Measurements from ENCODE around the gene RNPEP. TPM values are rescaled to one million over a fixed set of nuclear protein-coding genes. Genes with fewer than 3 reads are reported as not detected.

Gene RNPEP
- total RNA-seq, 1 donor from 2014 or later = 42.4 TPM

DNA sequence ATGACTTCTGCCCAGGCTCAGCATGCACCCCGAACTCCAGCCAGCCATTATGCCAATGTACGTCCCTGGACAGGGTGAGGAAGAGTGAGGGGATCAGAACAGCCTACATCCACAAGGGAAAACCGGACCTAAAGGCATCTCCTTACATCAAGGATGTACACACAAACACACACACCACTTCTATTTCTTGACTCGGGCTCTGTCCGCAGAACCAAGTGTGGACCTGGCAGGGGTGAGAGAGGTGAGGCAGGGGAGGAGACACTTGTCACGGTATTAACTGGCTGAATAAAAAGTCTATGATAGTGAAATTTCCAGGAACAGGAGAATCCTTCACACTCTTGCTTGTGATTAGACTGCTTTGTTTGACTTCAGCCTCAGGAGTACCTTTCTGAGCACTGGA, 38.4 kb upstream of the RNPEP start:
- H3K27me3 Mint-ChIP-seq (ENCODE audit: unreplicated experiment) = peaks cover 10% of the 10 kb centered on the region
- H3K27ac Mint-ChIP-seq (ENCODE audit: unreplicated experiment) = no peak overlapping the region
- no peak overlapping the region for H3K4me3 Mint-ChIP-seq (ENCODE audit: unreplicated experiment)

GRCh38 chr1:201944639-201945038, 37.8 kb upstream of the RNPEP start:
- Mint-ChIP-seq H3K4me3 (ENCODE audit: unreplicated experiment) (no peak overlapping the region), H3K4me1 (ENCODE audit: low read depth, unreplicated experiment) (peaks cover 44% of the 10 kb centered on the region), H3K27ac (ENCODE audit: unreplicated experiment) (no peak overlapping the region), H3K36me3 (ENCODE audit: unreplicated experiment) (no peaks in the 10 kb centered on the region), H3K9me3 (ENCODE audit: unreplicated experiment) (peaks cover 9% of the 10 kb centered on the region), H3K27me3 (ENCODE audit: unreplicated experiment) (peaks cover 10% of the 10 kb centered on the region)
- TF ChIP-seq, protein P1, sequence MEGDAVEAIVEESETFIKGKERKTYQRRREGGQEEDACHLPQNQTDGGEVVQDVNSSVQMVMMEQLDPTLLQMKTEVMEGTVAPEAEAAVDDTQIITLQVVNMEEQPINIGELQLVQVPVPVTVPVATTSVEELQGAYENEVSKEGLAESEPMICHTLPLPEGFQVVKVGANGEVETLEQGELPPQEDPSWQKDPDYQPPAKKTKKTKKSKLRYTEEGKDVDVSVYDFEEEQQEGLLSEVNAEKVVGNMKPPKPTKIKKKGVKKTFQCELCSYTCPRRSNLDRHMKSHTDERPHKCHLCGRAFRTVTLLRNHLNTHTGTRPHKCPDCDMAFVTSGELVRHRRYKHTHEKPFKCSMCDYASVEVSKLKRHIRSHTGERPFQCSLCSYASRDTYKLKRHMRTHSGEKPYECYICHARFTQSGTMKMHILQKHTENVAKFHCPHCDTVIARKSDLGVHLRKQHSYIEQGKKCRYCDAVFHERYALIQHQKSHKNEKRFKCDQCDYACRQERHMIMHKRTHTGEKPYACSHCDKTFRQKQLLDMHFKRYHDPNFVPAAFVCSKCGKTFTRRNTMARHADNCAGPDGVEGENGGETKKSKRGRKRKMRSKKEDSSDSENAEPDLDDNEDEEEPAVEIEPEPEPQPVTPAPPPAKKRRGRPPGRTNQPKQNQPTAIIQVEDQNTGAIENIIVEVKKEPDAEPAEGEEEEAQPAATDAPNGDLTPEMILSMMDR (IDR thresholded peaks at IDR 0.05; ENCODE audit: partially characterized antibody, unreplicated experiment) = no peak
- no peak for DNase-seq

More for the DNA sequence above, 38.4 kb upstream of the RNPEP start:
- peaks cover 44% of the 10 kb centered on the region for H3K4me1 Mint-ChIP-seq (ENCODE audit: low read depth, unreplicated experiment)
- TF ChIP-seq, protein P1 (IDR thresholded peaks at IDR 0.05; ENCODE audit: partially characterized antibody, unreplicated experiment) = no peak
- H3K36me3 Mint-ChIP-seq (ENCODE audit: unreplicated experiment) = no peaks in the 10 kb centered on the region
- H3K9me3 Mint-ChIP-seq (ENCODE audit: unreplicated experiment) = peaks cover 10% of the 10 kb centered on the region
- no peak for DNase-seq

DNA sequence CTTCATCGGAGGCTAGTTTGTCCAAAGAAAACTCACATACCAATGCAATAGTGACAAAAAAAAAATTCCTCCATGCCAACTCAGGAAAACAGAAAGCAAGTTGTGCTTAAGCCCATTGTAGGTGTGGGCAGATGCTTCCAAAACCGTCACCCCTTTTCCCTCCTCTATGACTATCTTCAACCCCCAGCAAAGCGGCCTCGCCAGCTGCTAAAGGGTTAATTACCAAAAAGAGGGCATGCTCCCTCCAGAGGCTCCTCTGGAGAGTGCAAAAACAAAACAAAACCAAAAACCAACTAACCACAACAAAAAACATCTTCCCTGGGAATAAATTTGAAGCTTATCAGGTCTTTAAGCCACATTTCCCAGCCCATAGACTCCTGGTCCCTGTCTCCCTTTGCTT, 37.3 kb upstream of the RNPEP start:
- Mint-ChIP-seq H3K27ac (ENCODE audit: unreplicated experiment) (no peak overlapping the region), H3K9me3 (ENCODE audit: unreplicated experiment) (peaks cover 9% of the 10 kb centered on the region), H3K4me3 (ENCODE audit: unreplicated experiment) (no peak overlapping the region), H3K36me3 (ENCODE audit: unreplicated experiment) (no peaks in the 10 kb centered on the region), H3K4me1 (ENCODE audit: low read depth, unreplicated experiment) (peaks cover 45% of the 10 kb centered on the region), H3K27me3 (ENCODE audit: unreplicated experiment) (peaks cover 9% of the 10 kb centered on the region)
- DNase-seq = no peak
- TF ChIP-seq, protein P1 (IDR thresholded peaks at IDR 0.05; ENCODE audit: partially characterized antibody, unreplicated experiment) = no peak

GRCh38 chr1:201945863-201946223, 36.6 kb upstream of the RNPEP start:
- Mint-ChIP-seq H3K4me1 (ENCODE audit: low read depth, unreplicated experiment) (peaks cover 48% of the 10 kb centered on the region), H3K9me3 (ENCODE audit: unreplicated experiment) (peaks cover 10% of the 10 kb centered on the region), H3K27ac (ENCODE audit: unreplicated experiment) (no peak overlapping the region), H3K4me3 (ENCODE audit: unreplicated experiment) (peak overlapping the region; percentile 87), H3K36me3 (ENCODE audit: unreplicated experiment) (no peaks in the 10 kb centered on the region), H3K27me3 (ENCODE audit: unreplicated experiment) (peaks cover 9% of the 10 kb centered on the region)
- TF ChIP-seq, protein P1 (IDR thresholded peaks at IDR 0.05; ENCODE audit: partially characterized antibody, unreplicated experiment) = no peak
- DNase-seq = no peak

DNA sequence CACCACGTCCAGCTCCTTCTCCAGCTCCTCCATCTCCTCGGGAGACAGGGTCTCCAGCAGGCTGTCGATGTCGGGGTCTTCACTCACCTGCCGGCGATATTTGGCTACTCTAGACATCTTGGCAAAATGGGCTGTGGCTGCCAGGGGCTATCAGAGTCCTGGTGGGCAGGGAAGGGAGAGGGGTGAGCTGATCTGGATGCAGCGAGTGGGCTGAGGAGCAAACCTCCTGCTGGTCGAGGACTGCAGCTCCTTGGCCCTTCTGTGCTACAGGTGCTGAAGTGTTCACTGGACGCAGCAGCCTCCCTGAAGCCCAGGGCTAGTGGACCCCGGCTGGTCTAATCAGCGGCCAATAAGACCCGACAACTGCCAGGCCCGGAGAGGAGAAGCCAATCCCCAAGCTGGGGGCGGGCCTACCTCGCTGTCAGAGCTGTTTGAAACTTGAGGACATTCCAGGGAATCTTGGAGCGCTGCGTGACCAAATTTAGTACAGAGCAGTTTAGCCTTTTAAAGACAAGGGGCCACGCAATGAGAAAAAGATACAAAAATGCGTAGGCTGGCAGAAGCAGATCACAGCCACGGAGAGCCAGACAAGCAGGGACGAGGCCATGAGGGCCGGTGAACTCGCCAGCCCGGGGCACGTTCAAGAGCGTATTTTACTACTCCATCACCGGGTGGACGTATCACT, 36.1 kb upstream of the RNPEP start, which contains the start of gene LMOD1:
Gene LMOD1 (minus strand): TSS at position 325 of the 685 bp plus-strand sequence. CDS start 208 bp downstream, at position 117.
- Mint-ChIP-seq H3K36me3 (ENCODE audit: unreplicated experiment) (no peaks in the 10 kb centered on the region), H3K9me3 (ENCODE audit: unreplicated experiment) (peaks cover 10% of the 10 kb centered on the region), H3K27me3 (ENCODE audit: unreplicated experiment) (peaks cover 9% of the 10 kb centered on the region), H3K4me3 (ENCODE audit: unreplicated experiment) (peak within 1 kb of the TSS; percentile 87), H3K27ac (ENCODE audit: unreplicated experiment) (no peak within 1 kb of the TSS), H3K4me1 (ENCODE audit: low read depth, unreplicated experiment) (peaks cover 47% of the 10 kb centered on the region)
- DNase-seq = peak; percentile 78
- TF ChIP-seq, protein P1 (IDR thresholded peaks at IDR 0.05; ENCODE audit: partially characterized antibody, unreplicated experiment) = no peak
